HepG2 (cell line): ENCODE results near the gene DLG4. TPM values are rescaled to one million over a fixed set of nuclear protein-coding genes. Genes with fewer than 3 reads are reported as not detected.

Experiments
- ATAC-seq: fragments of 200-7000 bp; cut with Tn5 transposase; 3 replicates; pipeline ENCODE4 v1.9.1; 2020; ENCODE audit warnings: mild to moderate bottlenecking, moderate library complexity
- BruUV-seq: library from RNA; stranded (reverse); fragments of 400-500 nt; replicated peaks from 2 replicates; lab custom pipeline; 2021; lab: Mats Ljungman, UMichigan
- CTCF ChIA-PET: fragments of 300-600 bp; formaldehyde crosslinking; extraction: SDS; loops from one replicate; lab custom pipeline; 2021; ENCODE audit warnings: low total read pairs, inconsistent platforms, low intra/inter-chr PET ratio; lab: Yijun Ruan, JAX
- POLR2A ChIA-PET: fragments of 350-600 bp; sonication (Branson Sonifier 250); formaldehyde crosslinking; loops from one replicate; lab custom pipeline; 2020; ENCODE audit warnings: antibody characterized with exemption, inconsistent platforms; lab: Yijun Ruan, JAX
- DNase-seq: peaks from one replicate; pipeline ENCODE4 v3.0.0-alpha.2; 2015; ENCODE audit warnings: low spot score
- FAIRE-seq: peaks from 3 replicates; lab custom pipeline; 2011; peaks lifted over from hg19 to GRCh38; lab: Jason Lieb, UNC
- H2AFZ ChIP-seq: one replicate; pipeline ENCODE4 v1.6.1; 2011; ENCODE audit warnings: low read length, inconsistent platforms
- H3K27ac ChIP-seq: fragments of 300-600 bp; 3 replicates; pipeline ENCODE4 v1.8.0; 2011; ENCODE audit warnings: mixed run types, mild to moderate bottlenecking, mixed read lengths, low read length, inconsistent platforms; ENCODE audit not compliant: insufficient read depth; ENCODE audit errors: extremely low read length
- H3K27me3 ChIP-seq, 2 experiments: fragments of 200-600 bp in 1 of 2; 2 replicates in 1 of 2; 3 replicates in 1 of 2; pipeline versions ENCODE4 v1.6.0 to v1.8.0; 2011; ENCODE audit warnings: low read length in 2 of 2, mild to moderate bottlenecking in 2 of 2, moderate library complexity in 2 of 2, inconsistent platforms in 1 of 2; ENCODE audit not compliant: insufficient read depth in 2 of 2, control insufficient read depth in 1 of 2
- H3K36me3 ChIP-seq, 2 experiments: fragments of 200-600 bp in 1 of 2; replicated peaks in 1 of 2; 2 replicates in 1 of 2; 3 replicates in 1 of 2; pipeline versions ENCODE4 v1.5.1 to v1.8.0; 2011; ENCODE audit warnings: low read length in 2 of 2, inconsistent platforms in 1 of 2; ENCODE audit not compliant: insufficient read depth in 2 of 2, control insufficient read depth in 1 of 2
- H3K4me1 ChIP-seq: 2 replicates; pipeline ENCODE4 v1.5.1; 2012; ENCODE audit warnings: low read length, inconsistent platforms; ENCODE audit not compliant: insufficient read depth
- H3K4me2 ChIP-seq: 2 replicates; pipeline ENCODE4 v1.6.0; 2011; ENCODE audit warnings: low read depth, low read length, inconsistent platforms
- H3K4me3 ChIP-seq, 3 experiments: fragments of 200-600 bp in 1 of 3; sonication (generic), shearing (Covaris generic) in 1 of 3; replicated peaks in 1 of 3; 2 replicates each; pipeline ENCODE4 v1.5.1; 2011 to 2016; ENCODE audit warnings: low read length in 3 of 3, inconsistent platforms in 2 of 3, low read depth in 2 of 3, mild to moderate bottlenecking in 2 of 3, control low read depth in 1 of 3, mixed read lengths in 1 of 3; ENCODE audit not compliant: insufficient read depth in 1 of 3
- H3K79me2 ChIP-seq: one replicate; pipeline ENCODE4 v1.6.1; 2011; ENCODE audit warnings: low read length, inconsistent platforms; ENCODE audit not compliant: insufficient read depth
- H3K9ac ChIP-seq: 2 replicates; pipeline ENCODE4 v1.6.0; 2011; ENCODE audit warnings: mild to moderate bottlenecking, low read depth, low read length, inconsistent platforms; ENCODE audit not compliant: insufficient read depth
- H3K9me3 ChIP-seq: 2 replicates; pipeline ENCODE4 v1.5.1; 2012; ENCODE audit warnings: mild to moderate bottlenecking, low read length
- H4K20me1 ChIP-seq: 2 replicates; pipeline ENCODE4 v1.6.0; 2011; ENCODE audit warnings: inconsistent platforms, mild to moderate bottlenecking, low read length, moderate library complexity; ENCODE audit not compliant: insufficient read depth
- DNMT3B ChIP-seq: conservative IDR thresholded peaks from 2 replicates; pipeline ENCODE4 v1.6.1; 2016; ENCODE audit warnings: missing biosample characterization, control low read depth
- ISX ChIP-seq: sonication (generic); formaldehyde crosslinking; conservative IDR thresholded peaks from 2 replicates; pipeline ENCODE4 v1.5.0; 2020; ENCODE audit warnings: missing genetic modification reagents
- KDM1A ChIP-seq: IDR thresholded peaks from 2 replicates; pipeline ENCODE4 v1.6.1; 2016; ENCODE audit warnings: missing compliant biosample characterization
- MATR3 ChIP-seq: sonication (generic); formaldehyde crosslinking; IDR thresholded peaks from 2 replicates; pipeline ENCODE4 v1.4.0; 2020; ENCODE audit warnings: missing genetic modification reagents
- MBD4 ChIP-seq: IDR thresholded peaks from 2 replicates; pipeline ENCODE4 v1.6.1; 2012; ENCODE audit warnings: low read length, inconsistent platforms, borderline replicate concordance
- MTA3 ChIP-seq: sonication (generic); formaldehyde crosslinking; IDR thresholded peaks from 2 replicates; pipeline ENCODE4 v1.4.0; 2020; ENCODE audit warnings: missing genetic modification reagents
- NR2F1 ChIP-seq, 2 experiments: fragments of 450-650 bp in 1 of 2; formaldehyde crosslinking in 1 of 2; IDR thresholded peaks; 2 replicates each; pipeline versions ENCODE4 v1.5.0 to v1.6.1; 2016 to 2020; ENCODE audit warnings: mild to moderate bottlenecking in 1 of 2, missing compliant biosample characterization in 1 of 2, missing genetic modification reagents in 1 of 2, moderate library complexity in 1 of 2
- POLR2G ChIP-seq: fragments of 200-400 bp; formaldehyde crosslinking; IDR thresholded peaks from 2 replicates; pipeline ENCODE4 v1.6.1; 2018; ENCODE audit warnings: mild to moderate bottlenecking, low read depth, low read length, moderate library complexity
- RBM22 ChIP-seq: fragments of 200-400 bp; formaldehyde crosslinking; optimal IDR thresholded peaks from 2 replicates; pipeline ENCODE3; 2017; ENCODE audit warnings: mild to moderate bottlenecking, low read length, moderate library complexity
- SOX6 ChIP-seq, 2 experiments: fragments of 450-650 bp in 1 of 2; sonication (generic) in 1 of 2; formaldehyde crosslinking in 1 of 2; IDR thresholded peaks; 2 replicates each; pipeline versions ENCODE4 v1.4.0 to v1.6.1; 2017 to 2020; ENCODE audit warnings: antibody characterized with exemption in 1 of 2, mild to moderate bottlenecking in 1 of 2, missing genetic modification reagents in 1 of 2
- ZBTB34 ChIP-seq: sonication (generic); formaldehyde crosslinking; IDR thresholded peaks from 2 replicates; pipeline ENCODE4 v1.8.0; 2022; ENCODE audit warnings: mild to moderate bottlenecking, missing genetic modification reagents
- ZBTB44 ChIP-seq: sonication (generic); formaldehyde crosslinking; IDR thresholded peaks from 2 replicates; pipeline ENCODE4 v1.4.0; 2020; ENCODE audit warnings: missing genetic modification reagents
- ZBTB8A ChIP-seq: sonication (generic); formaldehyde crosslinking; IDR thresholded peaks from 2 replicates; pipeline ENCODE4 v1.4.0; 2020; ENCODE audit warnings: mild to moderate bottlenecking, low read depth, missing genetic modification reagents, borderline replicate concordance
- ZEB1 ChIP-seq: IDR thresholded peaks from 2 replicates; pipeline ENCODE4 v1.6.1; 2012; ENCODE audit warnings: mild to moderate bottlenecking, low read depth, inconsistent platforms; ENCODE audit not compliant: insufficient replicate concordance
- ZNF138 ChIP-seq: sonication (generic); formaldehyde crosslinking; IDR thresholded peaks from 2 replicates; pipeline ENCODE4 v1.5.0; 2020; ENCODE audit warnings: mild to moderate bottlenecking, low read depth, missing genetic modification reagents
- ZNF431 ChIP-seq: sonication (generic); formaldehyde crosslinking; IDR thresholded peaks from 2 replicates; pipeline ENCODE4 v1.9.0; 2022; ENCODE audit warnings: missing genetic modification reagents, low read depth, mild to moderate bottlenecking, borderline replicate concordance
- ZNF564 ChIP-seq: sonication (generic); formaldehyde crosslinking; IDR thresholded peaks from 2 replicates; pipeline ENCODE4 v1.8.1; 2023; ENCODE audit warnings: mild to moderate bottlenecking, missing genetic modification reagents
- ZNF724P ChIP-seq: sonication (generic); formaldehyde crosslinking; IDR thresholded peaks from 2 replicates; pipeline ENCODE4 v1.8.0; 2022; ENCODE audit warnings: missing genetic modification reagents, borderline replicate concordance
- ZNF788 ChIP-seq: sonication (generic); formaldehyde crosslinking; IDR thresholded peaks from 2 replicates; pipeline ENCODE4 v1.5.0; 2020; ENCODE audit warnings: mild to moderate bottlenecking, missing genetic modification reagents, borderline replicate concordance
- ZSCAN25 ChIP-seq: sonication (generic); formaldehyde crosslinking; IDR thresholded peaks from 2 replicates; pipeline ENCODE4 v1.8.0; 2022; ENCODE audit warnings: mild to moderate bottlenecking, missing genetic modification reagents
- WGBS: methylation state at CpG from one replicate; pipeline ENCODE4 v1.1.6; 2017; ENCODE audit warnings: low lambda C conversion rate; 5-methylcytosine and 5-hydroxymethylcytosine counted together
- in situ Hi-C: cut with HindIII; loops from 2 replicates; pipeline ENCODE4 v1.10.0; 2017; ENCODE audit warnings: low pct_unique_long_range_greater_than_20kb; ENCODE audit not compliant: extremely low pct_ligation_motif_present
- intact Hi-C: fragments of 100-400 bp; cut with micrococcal nuclease; formaldehyde crosslinking; loops from one replicate; pipeline ENCODE4 v1.10.0; 2022; ENCODE audit not compliant: unreplicated experiment
- polyA plus RNA-seq, 8 experiments: library from polyadenylated mRNA; depleted of rRNA in 3 of 8; stranded (reverse) in 7 of 8; unstranded in 1 of 8; fragments of >200 nt; fragmentation: Illumina TruSeq in 4 of 8; extraction: Trizol in 4 of 8; gene quantifications; 2 replicates each; pipeline versions ENCODE4 v1.2.1 to v1.2.3, GENCODE V29; 2011 to 2016; ENCODE audit warnings: low read depth in 4 of 8, missing spikeins in 1 of 8, mixed read lengths in 1 of 8; ENCODE audit not compliant: insufficient read depth in 1 of 8
- total RNA-seq, 5 experiments: library from RNA; depleted of rRNA; stranded (reverse); fragments of >200 nt; fragmentation: Illumina TruSeq; extraction: Trizol; gene quantifications; 2 replicates each; pipeline ENCODE4 v1.2.3, GENCODE V29; 2016; ENCODE audit warnings: low read depth in 1 of 5
- TF ChIP-seq, protein P1 (sequence below): sonication (generic); formaldehyde crosslinking; IDR thresholded peaks from 2 replicates; pipeline ENCODE4 v1.9.0; 2021; ENCODE audit warnings: missing genetic modification reagents, mild to moderate bottlenecking, borderline replicate concordance

DLG4 gene
- total and polyA plus RNA-seq, 2 of the 13 experiments (the other 11 are each of a cell fraction or from before 2014, with no cell fraction given): 0.71 to 4.3 TPM

- Histone ChIP-seq H3K9me3 (no peaks in the 10 kb centered on the region), H3K4me1 (peaks cover 62% of the 10 kb centered on the region), H3K4me2 (no peak overlapping the region), H4K20me1 (no peaks in the 10 kb centered on the region), H3K9ac (no peak overlapping the region), H2AFZ (no peak overlapping the region), H3K27ac (no peak overlapping the region), H3K79me2 (no peaks in the 10 kb centered on the region), H3K36me3 (0 out of 5 replicates have a peak, but pooled peaks cover 0 to 3% of the 10 kb centered on the region in 2 experiments), H3K27me3 (no peaks in the 10 kb centered on the region), H3K4me3 (no peak overlapping the region)
- in situ Hi-C loops (no loop called here), intact Hi-C loops (no loop called here)
- ChIA-PET CTCF (no interaction called here), POLR2A (interaction anchor here (1.2 kb wide), 1 partner anchor 10 kb away, joined by 4 read pairs; no protein-coding TSS in a partner anchor)
- no peak for DNase-seq
- BruUV-seq: no TSS peak
- FAIRE-seq: no peak
- WGBS: 95% methylated on average over 39 of the region's 54 CpGs
- no peak for ATAC-seq
- TF ChIP-seq ZBTB44 (CRISPR knock-in tag) (no peak), ZNF431 (CRISPR knock-in tag) (no peak), SOX6 (IDR thresholded peaks at IDR 0.05) (no peak), SOX6 (CRISPR knock-in tag; IDR thresholded peaks at IDR 0.05) (0 out of 2 replicates have a peak, but pooled peaks have one; percentile 12), ZBTB34 (CRISPR knock-in tag) (no peak), RBM22 (peak; percentile 47), ISX (CRISPR knock-in tag) (no peak), KDM1A (CRISPR knock-in tag) (no peak), ZSCAN25 (CRISPR knock-in tag) (no peak), MBD4 (no peak), ZNF138 (CRISPR knock-in tag) (no peak), DNMT3B (no peak), ZEB1 (no peak), ZNF564 (CRISPR knock-in tag) (no peak), MATR3 (CRISPR knock-in tag) (no peak), NR2F1 (CRISPR knock-in tag; IDR thresholded peaks at IDR 0.05) (no peak), ZNF724P (CRISPR knock-in tag) (no peak), MTA3 (CRISPR knock-in tag) (no peak), POLR2G (peak; percentile 60; the same call in 1 of the 2 replicates), ZBTB8A (no peak), ZNF788 (no peak)
- TF ChIP-seq, protein P1, sequence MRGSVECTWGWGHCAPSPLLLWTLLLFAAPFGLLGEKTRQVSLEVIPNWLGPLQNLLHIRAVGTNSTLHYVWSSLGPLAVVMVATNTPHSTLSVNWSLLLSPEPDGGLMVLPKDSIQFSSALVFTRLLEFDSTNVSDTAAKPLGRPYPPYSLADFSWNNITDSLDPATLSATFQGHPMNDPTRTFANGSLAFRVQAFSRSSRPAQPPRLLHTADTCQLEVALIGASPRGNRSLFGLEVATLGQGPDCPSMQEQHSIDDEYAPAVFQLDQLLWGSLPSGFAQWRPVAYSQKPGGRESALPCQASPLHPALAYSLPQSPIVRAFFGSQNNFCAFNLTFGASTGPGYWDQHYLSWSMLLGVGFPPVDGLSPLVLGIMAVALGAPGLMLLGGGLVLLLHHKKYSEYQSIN (CRISPR knock-in tag): no peak
Measured at GRCh38 chr17:7260651-7261378, 41.2 kb upstream of the DLG4 start.
